HepG2 (cell line): ENCODE results near the gene JAG1. TPM values are rescaled to one million over a fixed set of nuclear protein-coding genes. Genes with fewer than 3 reads are reported as not detected.

Source experiments
- AGO2 ChIP-seq: fragments of 200-400 bp; formaldehyde crosslinking; optimal IDR thresholded peaks from 2 replicates; pipeline ENCODE3; 2017; ENCODE audit warnings: mild to moderate bottlenecking, low read depth, low read length, moderate library complexity
- CC2D1A ChIP-seq: sonication (generic); formaldehyde crosslinking; IDR thresholded peaks from 2 replicates; pipeline ENCODE4 v1.8.1; 2023; ENCODE audit warnings: mild to moderate bottlenecking, missing genetic modification reagents
- HIVEP1 ChIP-seq: sonication (generic); formaldehyde crosslinking; IDR thresholded peaks from 2 replicates; pipeline ENCODE4 v1.4.0; 2020; ENCODE audit warnings: mild to moderate bottlenecking, missing genetic modification reagents
- NONO ChIP-seq, 2 experiments: fragments of 450-650 bp in 1 of 2; sonication (generic) in 1 of 2; formaldehyde crosslinking in 1 of 2; IDR thresholded peaks in 1 of 2; conservative IDR thresholded peaks in 1 of 2; 2 replicates each; pipeline versions ENCODE4 v1.6.1 to v1.8.0; 2017 to 2022; ENCODE audit warnings: mild to moderate bottlenecking in 1 of 2, missing genetic modification reagents in 1 of 2, moderate library complexity in 1 of 2
- PHF20 ChIP-seq: sonication (generic); formaldehyde crosslinking; IDR thresholded peaks from 2 replicates; pipeline ENCODE4 v1.5.0; 2020; ENCODE audit warnings: mild to moderate bottlenecking, missing genetic modification reagents
- PITX1 ChIP-seq: sonication (generic); formaldehyde crosslinking; IDR thresholded peaks from 2 replicates; pipeline ENCODE4 v1.5.1; 2020; ENCODE audit warnings: mild to moderate bottlenecking, missing genetic modification reagents
- SIN3A ChIP-seq: IDR thresholded peaks from 2 replicates; pipeline ENCODE4 v1.6.1; 2011; ENCODE audit warnings: low read depth, mild to moderate bottlenecking, control low read depth, low read length, borderline replicate concordance
- SMC3 ChIP-seq: IDR thresholded peaks from 2 replicates; pipeline ENCODE4 v1.6.1; 2011; ENCODE audit warnings: low read length, improper control_type of control experiment
- ZBTB7B ChIP-seq: sonication (generic); formaldehyde crosslinking; IDR thresholded peaks from 2 replicates; pipeline ENCODE4 v1.4.0; 2020; ENCODE audit warnings: missing genetic modification reagents
- ZNF136 ChIP-seq: sonication (generic); formaldehyde crosslinking; IDR thresholded peaks from 2 replicates; pipeline ENCODE4 v1.8.1; 2022; ENCODE audit warnings: low read depth, mild to moderate bottlenecking, moderate library complexity, missing genetic modification reagents
- ZNF205 ChIP-seq: IDR thresholded peaks from 2 replicates; pipeline ENCODE4 v1.6.1; 2018; ENCODE audit warnings: missing biosample characterization, missing genetic modification reagents
- ZNF607 ChIP-seq: sonication (generic); formaldehyde crosslinking; IDR thresholded peaks from 2 replicates; pipeline ENCODE4 v1.5.1; 2020; ENCODE audit warnings: missing genetic modification reagents, mild to moderate bottlenecking, borderline replicate concordance
- polyA plus RNA-seq, 8 experiments: library from polyadenylated mRNA; depleted of rRNA in 3 of 8; stranded (reverse) in 7 of 8; unstranded in 1 of 8; fragments of >200 nt; fragmentation: Illumina TruSeq in 4 of 8; extraction: Trizol in 4 of 8; gene quantifications; 2 replicates each; pipeline versions ENCODE4 v1.2.1 to v1.2.3, GENCODE V29; 2011 to 2016; ENCODE audit warnings: low read depth in 4 of 8, missing spikeins in 1 of 8, mixed read lengths in 1 of 8; ENCODE audit not compliant: insufficient read depth in 1 of 8
- total RNA-seq, 5 experiments: library from RNA; depleted of rRNA; stranded (reverse); fragments of >200 nt; fragmentation: Illumina TruSeq; extraction: Trizol; gene quantifications; 2 replicates each; pipeline ENCODE4 v1.2.3, GENCODE V29; 2016; ENCODE audit warnings: low read depth in 1 of 5
- TF ChIP-seq, protein P1 (sequence below): IDR thresholded peaks from 2 replicates; pipeline ENCODE4 v1.6.1; 2016; ENCODE audit warnings: mild to moderate bottlenecking
- TF ChIP-seq, protein P2 (sequence below): sonication (generic); formaldehyde crosslinking; IDR thresholded peaks from 2 replicates; pipeline ENCODE4 v1.5.0; 2020; ENCODE audit warnings: missing genetic modification reagents
- TF ChIP-seq, protein P3 (sequence below): sonication (generic); formaldehyde crosslinking; IDR thresholded peaks from 2 replicates; pipeline ENCODE4 v1.4.0; 2020; ENCODE audit warnings: missing genetic modification reagents, borderline replicate concordance
- TF ChIP-seq, protein P4 (sequence below): sonication (generic); formaldehyde crosslinking; IDR thresholded peaks from 2 replicates; pipeline ENCODE4 v1.4.0; 2020; ENCODE audit warnings: missing genetic modification reagents, mild to moderate bottlenecking, borderline replicate concordance

Gene JAG1
- total and polyA plus RNA-seq, 2 of the 13 experiments (the other 11 are each of a cell fraction or from before 2014, with no cell fraction given): 47.1 to 56.3 TPM

DNA sequence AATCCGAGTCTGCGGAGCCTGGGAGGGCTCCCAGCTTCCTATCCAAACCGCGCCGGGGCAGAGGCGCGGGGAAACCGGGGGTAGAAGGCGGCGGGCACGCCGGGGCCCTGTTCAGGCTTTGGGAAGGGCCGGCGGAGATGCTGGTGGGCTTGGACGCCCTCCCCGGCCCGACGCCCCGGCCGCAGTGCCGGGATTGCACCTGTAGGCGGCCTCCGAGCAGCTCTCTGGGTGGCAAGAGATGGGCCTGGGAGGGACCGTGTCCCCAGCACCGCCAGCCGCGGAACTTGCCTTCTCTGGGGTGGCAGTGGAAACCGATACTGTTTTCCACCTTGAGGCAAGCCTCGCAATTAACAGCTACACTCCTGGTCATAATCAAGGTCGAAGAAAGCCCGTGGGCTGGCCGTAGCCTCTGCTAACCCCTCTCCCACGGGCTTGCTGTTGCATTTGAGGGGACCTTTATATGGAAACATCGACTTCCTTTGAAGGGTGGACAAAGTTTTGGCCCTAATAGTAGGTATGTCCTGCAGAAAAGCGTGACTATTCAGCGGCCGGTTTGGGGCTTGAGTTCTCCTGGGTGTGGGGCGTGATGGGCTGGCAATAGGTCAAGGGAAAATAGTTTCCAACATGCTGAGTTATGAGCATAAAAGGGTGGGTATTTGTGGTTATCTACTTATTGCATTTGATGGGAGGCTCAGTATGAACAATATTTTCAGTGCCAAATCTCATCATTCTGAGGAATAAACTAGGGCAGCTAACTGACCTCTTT, 1.1 kb upstream of the JAG1 start (continued):
- TF ChIP-seq, protein P1, sequence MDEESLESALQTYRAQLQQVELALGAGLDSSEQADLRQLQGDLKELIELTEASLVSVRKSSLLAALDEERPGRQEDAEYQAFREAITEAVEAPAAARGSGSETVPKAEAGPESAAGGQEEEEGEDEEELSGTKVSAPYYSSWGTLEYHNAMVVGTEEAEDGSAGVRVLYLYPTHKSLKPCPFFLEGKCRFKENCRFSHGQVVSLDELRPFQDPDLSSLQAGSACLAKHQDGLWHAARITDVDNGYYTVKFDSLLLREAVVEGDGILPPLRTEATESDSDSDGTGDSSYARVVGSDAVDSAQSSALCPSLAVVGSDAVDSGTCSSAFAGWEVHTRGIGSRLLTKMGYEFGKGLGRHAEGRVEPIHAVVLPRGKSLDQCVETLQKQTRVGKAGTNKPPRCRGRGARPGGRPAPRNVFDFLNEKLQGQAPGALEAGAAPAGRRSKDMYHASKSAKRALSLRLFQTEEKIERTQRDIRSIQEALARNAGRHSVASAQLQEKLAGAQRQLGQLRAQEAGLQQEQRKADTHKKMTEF (CRISPR knock-in tag): peak; percentile 78
- TF ChIP-seq ZNF607 (CRISPR knock-in tag) (peak; percentile 70), HIVEP1 (CRISPR knock-in tag) (peak; percentile 93; the same call in 1 of the 2 replicates), PITX1 (CRISPR knock-in tag) (peak; percentile 77; the same call in 1 of the 2 replicates), ZNF205 (CRISPR knock-in tag) (peak; percentile 65), ZBTB7B (peak; percentile 97), PHF20 (CRISPR knock-in tag) (peak; percentile 36; the same call in 1 of the 2 replicates), SIN3A (peak; percentile 45; the same call in 1 of the 2 replicates), AGO2 (peak; percentile 98), SMC3 (peak; percentile 59; the same call in 1 of the 2 replicates), CC2D1A (CRISPR knock-in tag) (no peak), ZNF136 (CRISPR knock-in tag) (peak; percentile 29; the same call in 1 of the 2 replicates), NONO (IDR thresholded peaks at IDR 0.05) (no peak), NONO (CRISPR knock-in tag; conservative IDR thresholded peaks at IDR 0.05) (no peak; the same call in 1 of the 2 replicates)
- TF ChIP-seq, protein P2, sequence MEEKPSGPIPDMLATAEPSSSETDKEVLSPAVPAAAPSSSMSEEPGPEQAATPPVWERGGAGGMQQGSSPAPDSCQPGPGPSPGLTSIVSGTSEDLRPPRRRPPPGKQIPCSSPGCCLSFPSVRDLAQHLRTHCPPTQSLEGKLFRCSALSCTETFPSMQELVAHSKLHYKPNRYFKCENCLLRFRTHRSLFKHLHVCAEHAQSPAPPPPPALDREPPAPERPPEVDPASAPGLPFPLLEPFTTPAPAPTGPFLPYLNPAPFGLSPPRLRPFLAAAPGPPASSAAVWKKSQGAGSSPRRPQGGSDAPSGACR (CRISPR knock-in tag): peak; percentile 85
- TF ChIP-seq, protein P3, sequence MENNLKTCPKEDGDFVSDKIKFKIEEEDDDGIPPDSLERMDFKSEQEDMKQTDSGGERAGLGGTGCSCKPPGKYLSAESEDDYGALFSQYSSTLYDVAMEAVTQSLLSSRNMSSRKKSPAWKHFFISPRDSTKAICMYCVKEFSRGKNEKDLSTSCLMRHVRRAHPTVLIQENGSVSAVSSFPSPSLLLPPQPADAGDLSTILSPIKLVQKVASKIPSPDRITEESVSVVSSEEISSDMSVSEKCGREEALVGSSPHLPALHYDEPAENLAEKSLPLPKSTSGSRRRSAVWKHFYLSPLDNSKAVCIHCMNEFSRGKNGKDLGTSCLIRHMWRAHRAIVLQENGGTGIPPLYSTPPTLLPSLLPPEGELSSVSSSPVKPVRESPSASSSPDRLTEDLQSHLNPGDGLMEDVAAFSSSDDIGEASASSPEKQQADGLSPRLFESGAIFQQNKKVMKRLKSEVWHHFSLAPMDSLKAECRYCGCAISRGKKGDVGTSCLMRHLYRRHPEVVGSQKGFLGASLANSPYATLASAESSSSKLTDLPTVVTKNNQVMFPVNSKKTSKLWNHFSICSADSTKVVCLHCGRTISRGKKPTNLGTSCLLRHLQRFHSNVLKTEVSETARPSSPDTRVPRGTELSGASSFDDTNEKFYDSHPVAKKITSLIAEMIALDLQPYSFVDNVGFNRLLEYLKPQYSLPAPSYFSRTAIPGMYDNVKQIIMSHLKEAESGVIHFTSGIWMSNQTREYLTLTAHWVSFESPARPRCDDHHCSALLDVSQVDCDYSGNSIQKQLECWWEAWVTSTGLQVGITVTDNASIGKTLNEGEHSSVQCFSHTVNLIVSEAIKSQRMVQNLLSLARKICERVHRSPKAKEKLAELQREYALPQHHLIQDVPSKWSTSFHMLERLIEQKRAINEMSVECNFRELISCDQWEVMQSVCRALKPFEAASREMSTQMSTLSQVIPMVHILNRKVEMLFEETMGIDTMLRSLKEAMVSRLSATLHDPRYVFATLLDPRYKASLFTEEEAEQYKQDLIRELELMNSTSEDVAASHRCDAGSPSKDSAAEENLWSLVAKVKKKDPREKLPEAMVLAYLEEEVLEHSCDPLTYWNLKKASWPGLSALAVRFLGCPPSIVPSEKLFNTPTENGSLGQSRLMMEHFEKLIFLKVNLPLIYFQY: peak; percentile 90
- TF ChIP-seq, protein P4, sequence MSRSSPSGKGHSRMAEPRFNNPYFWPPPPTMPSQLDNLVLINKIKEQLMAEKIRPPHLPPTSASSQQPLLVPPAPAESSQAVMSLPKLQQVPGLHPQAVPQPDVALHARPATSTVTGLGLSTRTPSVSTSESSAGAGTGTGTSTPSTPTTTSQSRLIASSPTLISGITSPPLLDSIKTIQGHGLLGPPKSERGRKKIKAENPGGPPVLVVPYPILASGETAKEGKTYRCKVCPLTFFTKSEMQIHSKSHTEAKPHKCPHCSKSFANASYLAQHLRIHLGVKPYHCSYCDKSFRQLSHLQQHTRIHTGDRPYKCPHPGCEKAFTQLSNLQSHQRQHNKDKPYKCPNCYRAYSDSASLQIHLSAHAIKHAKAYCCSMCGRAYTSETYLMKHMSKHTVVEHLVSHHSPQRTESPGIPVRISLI: no peak
